GM12878 (cell line): ENCODE measurements around the gene MRPL57. TPM values are rescaled to one million over a fixed set of nuclear protein-coding genes. Genes with fewer than 3 reads are reported as not detected.

Source experiments
- BMI1 ChIP-seq: fragments of 450-650 bp; IDR thresholded peaks from 2 replicates; pipeline ENCODE4 v1.6.1; 2016; ENCODE audit warnings: mild to moderate bottlenecking, moderate library complexity, borderline replicate concordance
- EGR1 ChIP-seq, 2 experiments: IDR thresholded peaks; 1 replicate in 1 of 2; 2 replicates in 1 of 2; pipeline ENCODE4 v1.6.1; 2011 to 2012; ENCODE audit warnings: low read depth in 2 of 2, low read length in 2 of 2, borderline replicate concordance in 1 of 2, mild to moderate bottlenecking in 1 of 2, moderate library complexity in 1 of 2
- HDGF ChIP-seq: fragments of 450-650 bp; IDR thresholded peaks from 2 replicates; pipeline ENCODE4 v1.6.1; 2016; ENCODE audit warnings: antibody characterized with exemption
- IRF4 ChIP-seq: IDR thresholded peaks from 2 replicates; pipeline ENCODE4 v1.6.1; 2011; ENCODE audit warnings: low read depth, low read length
- JUND ChIP-seq: IDR thresholded peaks from 2 replicates; pipeline ENCODE4 v1.6.1; 2012; ENCODE audit warnings: low read depth, mild to moderate bottlenecking, low read length, improper control_type of control experiment, moderate library complexity
- MEF2A ChIP-seq: IDR thresholded peaks from 2 replicates; pipeline ENCODE4 v1.6.1; 2011; ENCODE audit warnings: low read depth, mild to moderate bottlenecking, low read length, moderate library complexity; ENCODE audit not compliant: insufficient read depth
- MEF2B ChIP-seq: fragments of 450-650 bp; IDR thresholded peaks from 2 replicates; pipeline ENCODE4 v1.6.1; 2018; ENCODE audit warnings: mild to moderate bottlenecking, moderate library complexity; ENCODE audit not compliant: partially characterized antibody, poor library complexity, severe bottlenecking
- NFIC ChIP-seq: IDR thresholded peaks from 2 replicates; pipeline ENCODE4 v1.6.1; 2012; ENCODE audit warnings: low read depth, mild to moderate bottlenecking, inconsistent platforms, low read length, moderate library complexity
- NKRF ChIP-seq: fragments of 450-650 bp; conservative IDR thresholded peaks from 2 replicates; pipeline ENCODE4 v1.6.1; 2017; ENCODE audit warnings: mild to moderate bottlenecking, moderate library complexity
- PAX5 ChIP-seq: IDR thresholded peaks from 2 replicates; pipeline ENCODE4 v1.6.1; 2011; ENCODE audit warnings: low read depth, low read length, borderline replicate concordance
- PAX8 ChIP-seq: fragments of 450-650 bp; IDR thresholded peaks from 2 replicates; pipeline ENCODE4 v1.6.1; 2017; ENCODE audit warnings: mild to moderate bottlenecking, moderate library complexity
- POLR2AphosphoS2 ChIP-seq: IDR thresholded peaks from 2 replicates; pipeline ENCODE4 v1.6.1; 2011; ENCODE audit warnings: low read depth, mild to moderate bottlenecking, low read length, improper control_type of control experiment, moderate library complexity
- RBBP5 ChIP-seq: fragments of 200-600 bp; sonication (generic); conservative IDR thresholded peaks from 2 replicates; pipeline ENCODE4 v1.6.1; 2016
- REST ChIP-seq: IDR thresholded peaks from 2 replicates; pipeline ENCODE4 v1.6.1; 2012; ENCODE audit warnings: mild to moderate bottlenecking, low read depth, low read length
- SIN3A ChIP-seq: IDR thresholded peaks from 2 replicates; pipeline ENCODE4 v1.6.1; 2012; ENCODE audit warnings: low read depth, low read length, improper control_type of control experiment
- SKIL ChIP-seq: fragments of 450-650 bp; IDR thresholded peaks from 2 replicates; pipeline ENCODE4 v1.6.1; 2017; ENCODE audit warnings: mild to moderate bottlenecking, low read depth, inconsistent platforms; ENCODE audit not compliant: poor library complexity, severe bottlenecking
- ZBTB33 ChIP-seq: fragments of 450-650 bp; IDR thresholded peaks from 2 replicates; pipeline ENCODE4 v1.6.1; 2017; ENCODE audit warnings: mild to moderate bottlenecking
- ZNF207 ChIP-seq: fragments of 450-650 bp; IDR thresholded peaks from 2 replicates; pipeline ENCODE4 v1.6.1; 2014; ENCODE audit warnings: antibody characterized with exemption, mild to moderate bottlenecking, borderline replicate concordance
- polyA plus RNA-seq, 11 experiments: library from polyadenylated mRNA; depleted of rRNA in 4 of 11; unstranded in 6 of 11; stranded (reverse) in 5 of 11; fragments of >200 nt; fragmentation: Nextera tagmentation in 4 of 11; fragmentation: Illumina TruSeq in 1 of 11; extraction: Ambion mirVana in 4 of 11; extraction: Trizol in 1 of 11; gene quantifications; 1 replicate in 1 of 11; 2 replicates in 10 of 11; pipeline versions ENCODE4 v1.2.1 to v1.2.3, GENCODE V29; 2011 to 2016; ENCODE audit warnings: inconsistent platforms in 2 of 11, missing spikeins in 2 of 11, low read depth in 1 of 11
- total RNA-seq, 4 experiments: library from RNA; depleted of rRNA in 3 of 4; stranded (reverse); fragments of >200 nt in 3 of 4; fragmentation: Illumina TruSeq in 1 of 4; extraction: Trizol in 1 of 4; gene quantifications; 2 replicates each; pipeline versions ENCODE4 v1.2.1 to v1.2.3, GENCODE V29; 2013 to 2021
- TF ChIP-seq, protein P1 (sequence below): IDR thresholded peaks from 2 replicates; pipeline ENCODE4 v1.6.1; 2012; ENCODE audit warnings: low read depth, low read length, improper control_type of control experiment

Gene MRPL57
- total and polyA plus RNA-seq, 10 of the 15 experiments (the other 5 are each of a cell fraction or from before 2014, with no cell fraction given): 10.5 to 90.6 (median 25.9) TPM

GRCh38 chr13:21176215-21176981 is at the start of gene MRPL57, which contains the start of gene SKA3 (continued):
- TF ChIP-seq ZNF207: peak; percentile 28; the same call in 1 of the 2 replicates
- TF ChIP-seq SIN3A: peak; percentile 100
- peak; percentile 100 for TF ChIP-seq NKRF
- TF ChIP-seq JUND: no peak
- no peak for TF ChIP-seq PAX5
- peak; percentile 22; the same call in 1 of the 2 replicates for TF ChIP-seq IRF4
- TF ChIP-seq POLR2AphosphoS2: peak; percentile 80; the same call in 1 of the 2 replicates
- no peak for TF ChIP-seq PAX8
- no peak for TF ChIP-seq MEF2A
- TF ChIP-seq BMI1: no peak
- TF ChIP-seq SKIL: no peak
- no peak for TF ChIP-seq ZBTB33
- 0 out of 2 replicates have a peak, but pooled peaks have one; percentile 41 for TF ChIP-seq HDGF
- TF ChIP-seq REST: no peak
- no peak for TF ChIP-seq RBBP5
- TF ChIP-seq EGR1 (IDR thresholded peaks at IDR 0.05; ENCODE audit: borderline replicate concordance in 1 of 2, low read depth in 2 of 2, low read length in 2 of 2): peak in 1 of 2 experiments; percentile 10; a peak in 2 of 3 replicates
- no peak for TF ChIP-seq NFIC
- TF ChIP-seq MEF2B: peak; percentile 90
- TF ChIP-seq, protein P1, sequence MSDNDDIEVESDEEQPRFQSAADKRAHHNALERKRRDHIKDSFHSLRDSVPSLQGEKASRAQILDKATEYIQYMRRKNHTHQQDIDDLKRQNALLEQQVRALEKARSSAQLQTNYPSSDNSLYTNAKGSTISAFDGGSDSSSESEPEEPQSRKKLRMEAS: no peak
